ENCODE measurements around the gene LRRC15.

DNA sequence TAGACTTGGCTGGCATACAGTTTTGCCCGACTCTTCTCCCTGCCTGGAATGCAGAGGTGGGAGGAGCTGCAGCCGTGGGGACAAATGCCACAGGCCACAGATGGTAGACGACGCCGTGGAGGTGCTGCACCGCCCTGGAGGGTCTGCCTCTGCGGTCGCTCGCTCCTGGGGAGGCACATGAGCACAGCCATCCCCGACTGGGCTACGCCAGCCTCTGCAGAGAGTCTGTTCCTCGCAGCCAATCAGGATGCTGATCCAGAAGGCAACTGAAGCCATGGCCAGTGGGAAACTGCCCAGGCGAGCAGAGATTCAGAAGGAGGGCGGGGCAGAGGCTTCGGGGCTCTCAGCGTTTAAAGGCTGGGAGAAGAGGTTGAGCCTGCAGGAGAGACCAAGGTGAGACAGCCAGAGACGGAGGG lies 11.9 kb upstream of the LRRC15 start:
- no peak for TF ChIP-seq POLR2A (IDR thresholded peaks at IDR 0.05; ENCODE audit: low read length)
- TF ChIP-seq GATA1 (IDR thresholded peaks at IDR 0.05; ENCODE audit: low read depth, low read length), result no peak
